Epithelial cell of esophagus (primary cell): Measurements from ENCODE around the gene SHKBP1.
A peak's percentile ranks its signal among the peaks of the same experiment; 100 is the strongest.

ENCODE experiments used
- DNase-seq: peaks from one replicate; pipeline ENCODE4 v3.0.0; 2010; ENCODE audit warnings: low read depth
- H3K4me3 ChIP-seq: 2 replicates; pipeline ENCODE4 v1.5.1; 2011; ENCODE audit warnings: mild to moderate bottlenecking, low read length, control low read depth
- TF ChIP-seq, protein P1 (sequence below): IDR thresholded peaks from 2 replicates; pipeline ENCODE4 v1.5.1; 2011; ENCODE audit warnings: low read depth, mild to moderate bottlenecking, low read length, control low read depth, inconsistent platforms; ENCODE audit not compliant: insufficient read depth; ENCODE audit errors: missing control alignments

The SHKBP1 gene

GRCh38 chr19:40598918-40599307, 22.2 kb downstream of the SHKBP1 start:
- TF ChIP-seq, protein P1, sequence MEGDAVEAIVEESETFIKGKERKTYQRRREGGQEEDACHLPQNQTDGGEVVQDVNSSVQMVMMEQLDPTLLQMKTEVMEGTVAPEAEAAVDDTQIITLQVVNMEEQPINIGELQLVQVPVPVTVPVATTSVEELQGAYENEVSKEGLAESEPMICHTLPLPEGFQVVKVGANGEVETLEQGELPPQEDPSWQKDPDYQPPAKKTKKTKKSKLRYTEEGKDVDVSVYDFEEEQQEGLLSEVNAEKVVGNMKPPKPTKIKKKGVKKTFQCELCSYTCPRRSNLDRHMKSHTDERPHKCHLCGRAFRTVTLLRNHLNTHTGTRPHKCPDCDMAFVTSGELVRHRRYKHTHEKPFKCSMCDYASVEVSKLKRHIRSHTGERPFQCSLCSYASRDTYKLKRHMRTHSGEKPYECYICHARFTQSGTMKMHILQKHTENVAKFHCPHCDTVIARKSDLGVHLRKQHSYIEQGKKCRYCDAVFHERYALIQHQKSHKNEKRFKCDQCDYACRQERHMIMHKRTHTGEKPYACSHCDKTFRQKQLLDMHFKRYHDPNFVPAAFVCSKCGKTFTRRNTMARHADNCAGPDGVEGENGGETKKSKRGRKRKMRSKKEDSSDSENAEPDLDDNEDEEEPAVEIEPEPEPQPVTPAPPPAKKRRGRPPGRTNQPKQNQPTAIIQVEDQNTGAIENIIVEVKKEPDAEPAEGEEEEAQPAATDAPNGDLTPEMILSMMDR: no peak
- no peak for DNase-seq
- H3K4me3 ChIP-seq: no peak overlapping the region

- TF ChIP-seq, protein P1: no peak
- H3K4me3 ChIP-seq: no peak overlapping the region
- peak; percentile 40 for DNase-seq
Measured at GRCh38 chr19:40599331-40599901, 22.7 kb downstream of the SHKBP1 start.

- TF ChIP-seq, protein P1: no peak
- H3K4me3 ChIP-seq: no peak overlapping the region
- no peak for DNase-seq
Measured at GRCh38 chr19:40599902-40600569, 23.4 kb downstream of the SHKBP1 start.

GRCh38 chr19:40600570-40601133, 24.0 kb downstream of the SHKBP1 start:
- H3K4me3 ChIP-seq: no peak overlapping the region
- DNase-seq: no peak
- TF ChIP-seq, protein P1: no peak

GRCh38 chr19:40601134-40601974, 24.7 kb downstream of the SHKBP1 start, which contains the start of gene LTBP4:
TSS of gene LTBP4 (plus strand) at chr19:40601369. CDS start at chr19:40601388, 19 bp downstream.
- DNase-seq: peak; percentile 53
- H3K4me3 ChIP-seq: peak within 1 kb of the TSS; percentile 73

GRCh38 chr19:40603071-40603388, 26.4 kb downstream of the SHKBP1 start:
- H3K4me3 ChIP-seq: peak overlapping the region; percentile 25
- DNase-seq: no peak
- TF ChIP-seq, protein P1: no peak

More at GRCh38 chr19:40601134-40601974, 24.7 kb downstream of the SHKBP1 start, which contains the start of gene LTBP4:
- TF ChIP-seq, protein P1: no peak
